NB4 (cell line): Measurements from ENCODE around the gene OBP2B.

Experiments used
- POLR2A ChIP-seq: IDR thresholded peaks from 2 replicates; pipeline ENCODE4 v1.6.1; 2011; ENCODE audit warnings: mild to moderate bottlenecking; ENCODE audit not compliant: insufficient read length; ENCODE audit errors: extremely low read depth
- TF ChIP-seq, protein P1 (sequence below): IDR thresholded peaks from one replicate; pipeline ENCODE4 v1.5.1; 2012; ENCODE audit warnings: low read depth, low read length

DNA sequence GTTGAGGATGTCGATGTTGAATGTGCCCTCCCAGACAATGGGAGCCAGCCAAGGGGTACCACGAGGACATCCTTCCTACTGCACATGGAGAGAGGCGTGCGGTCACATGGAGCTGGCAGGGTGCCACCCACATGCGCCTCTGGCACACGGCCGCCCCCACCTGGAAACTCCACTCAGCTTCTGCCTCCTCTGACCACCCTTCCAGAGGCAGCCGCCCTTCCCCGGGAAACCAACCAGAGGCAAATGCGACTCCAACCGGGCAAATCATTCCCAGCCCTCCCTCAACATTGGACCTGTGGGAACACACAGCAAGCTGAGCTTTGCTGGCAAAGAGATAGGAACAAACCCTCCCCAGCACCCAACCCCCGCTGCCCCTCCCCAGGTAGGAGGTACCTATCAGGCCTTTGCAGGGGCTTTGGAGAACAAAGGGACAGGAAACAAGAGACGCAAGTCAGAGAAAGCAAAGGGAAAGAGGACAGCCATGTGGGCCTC is 48.5 kb upstream of the OBP2B start:
- TF ChIP-seq, protein P1, sequence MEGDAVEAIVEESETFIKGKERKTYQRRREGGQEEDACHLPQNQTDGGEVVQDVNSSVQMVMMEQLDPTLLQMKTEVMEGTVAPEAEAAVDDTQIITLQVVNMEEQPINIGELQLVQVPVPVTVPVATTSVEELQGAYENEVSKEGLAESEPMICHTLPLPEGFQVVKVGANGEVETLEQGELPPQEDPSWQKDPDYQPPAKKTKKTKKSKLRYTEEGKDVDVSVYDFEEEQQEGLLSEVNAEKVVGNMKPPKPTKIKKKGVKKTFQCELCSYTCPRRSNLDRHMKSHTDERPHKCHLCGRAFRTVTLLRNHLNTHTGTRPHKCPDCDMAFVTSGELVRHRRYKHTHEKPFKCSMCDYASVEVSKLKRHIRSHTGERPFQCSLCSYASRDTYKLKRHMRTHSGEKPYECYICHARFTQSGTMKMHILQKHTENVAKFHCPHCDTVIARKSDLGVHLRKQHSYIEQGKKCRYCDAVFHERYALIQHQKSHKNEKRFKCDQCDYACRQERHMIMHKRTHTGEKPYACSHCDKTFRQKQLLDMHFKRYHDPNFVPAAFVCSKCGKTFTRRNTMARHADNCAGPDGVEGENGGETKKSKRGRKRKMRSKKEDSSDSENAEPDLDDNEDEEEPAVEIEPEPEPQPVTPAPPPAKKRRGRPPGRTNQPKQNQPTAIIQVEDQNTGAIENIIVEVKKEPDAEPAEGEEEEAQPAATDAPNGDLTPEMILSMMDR: no peak
- TF ChIP-seq POLR2A: no peak
